HG02973 (cell line): ENCODE measurements around the gene ABCG8.

Experiments used
- ATAC-seq: cut with Tn5 transposase; IDR thresholded peaks from one replicate; pipeline ENCODE4 v1.9.1; 2021; ENCODE audit warnings: moderate library complexity; ENCODE audit not compliant: unreplicated experiment

ABCG8 gene

DNA sequence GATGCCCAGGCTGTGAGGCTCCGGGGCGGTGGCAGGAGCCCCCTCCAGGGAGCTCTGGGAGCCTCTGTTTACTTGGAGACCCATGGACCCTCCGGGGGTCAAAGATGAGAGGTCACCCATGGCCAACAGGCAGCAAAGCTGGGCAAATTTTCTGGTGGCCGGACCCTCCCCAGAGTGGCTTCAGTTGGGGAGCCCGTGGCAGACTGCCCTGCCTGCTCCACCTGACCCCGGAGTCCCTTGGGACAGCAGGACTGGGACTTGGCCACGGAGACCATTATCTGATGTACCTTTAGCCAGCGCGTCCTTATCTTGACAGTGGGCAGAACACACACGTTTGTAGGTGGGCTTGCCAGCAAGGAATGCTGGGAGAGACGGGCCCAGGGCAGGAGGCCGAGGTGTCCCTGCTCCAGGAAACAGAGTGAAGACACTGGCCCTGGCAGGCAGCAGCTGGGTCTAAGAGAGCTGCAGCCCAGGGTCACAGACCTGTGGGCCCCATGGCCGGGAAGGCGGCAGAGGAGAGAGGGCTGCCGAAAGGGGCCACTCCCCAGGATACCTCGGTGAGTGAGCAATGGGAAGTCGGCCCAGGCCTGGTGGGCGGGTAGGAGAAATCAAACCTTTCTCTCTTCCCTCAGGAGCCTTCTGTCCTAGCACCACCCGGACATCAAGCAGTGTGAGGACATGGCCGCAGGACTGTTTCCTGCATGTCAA is at the start of gene ABCG8, which contains the start of gene ABCG5:
Gene ABCG8 (plus strand): TSS at position 412 of the 708 bp plus-strand sequence. CDS start 83 bp downstream, at position 495.
Gene ABCG5 (minus strand): TSS at position 280 of the 708 bp plus-strand sequence. CDS start 160 bp downstream, at position 120.
- no peak for ATAC-seq

DNA sequence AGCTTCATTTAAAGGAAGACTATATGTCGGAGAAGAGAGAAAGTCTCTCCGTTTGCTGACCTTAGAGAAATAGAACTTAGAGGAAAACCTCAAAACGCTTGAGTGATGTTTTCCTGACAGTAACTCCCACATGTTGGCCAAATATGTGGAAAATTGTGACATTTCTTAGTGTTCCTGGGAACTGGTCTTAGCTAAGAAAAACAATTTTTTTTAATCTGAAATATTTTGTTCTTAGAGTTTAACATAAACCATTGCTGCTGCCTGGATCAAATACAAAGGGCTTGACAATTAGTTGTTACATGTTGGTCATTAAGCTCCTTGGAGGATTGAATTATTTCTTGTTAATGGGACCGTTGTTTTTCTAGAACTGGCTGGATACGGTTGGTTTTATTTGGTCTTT is 48.6 kb upstream of the ABCG8 start:
- no peak for ATAC-seq

DNA sequence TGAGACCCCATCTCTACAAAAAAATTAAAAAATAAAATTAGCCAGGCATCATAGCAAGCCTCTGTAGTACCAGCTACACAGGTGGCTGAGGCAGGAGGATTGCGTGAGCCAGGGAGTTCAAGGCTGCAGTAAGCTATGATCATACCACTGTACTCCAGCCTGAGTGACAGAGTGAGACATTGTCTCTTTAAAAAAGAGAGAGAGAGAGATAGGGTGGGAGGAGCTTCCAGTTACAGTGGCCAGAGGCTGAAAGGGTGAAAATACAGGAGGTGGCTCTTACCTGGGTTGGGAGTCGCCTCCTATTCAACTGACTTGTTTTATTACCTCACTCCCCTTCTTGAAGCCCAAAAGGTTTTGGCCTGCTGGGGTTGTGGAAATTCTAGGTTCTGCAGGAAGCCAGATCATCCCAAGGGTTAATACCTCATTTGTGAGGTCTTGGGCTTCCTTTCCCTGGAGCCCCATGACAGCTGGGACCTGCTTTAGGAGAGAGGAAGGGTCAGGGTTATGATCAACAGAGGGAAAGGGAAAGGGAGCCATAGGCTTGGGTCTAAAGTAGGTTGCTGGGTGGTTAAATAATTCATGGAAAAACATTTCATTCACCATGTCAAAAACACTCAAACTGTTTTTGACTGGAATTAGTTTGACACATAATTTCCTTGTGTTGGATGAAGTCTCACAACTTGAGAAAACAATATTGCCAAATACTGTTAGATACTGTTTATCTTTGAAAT is 47.6 kb upstream of the ABCG8 start:
- ATAC-seq, result no peak

DNA sequence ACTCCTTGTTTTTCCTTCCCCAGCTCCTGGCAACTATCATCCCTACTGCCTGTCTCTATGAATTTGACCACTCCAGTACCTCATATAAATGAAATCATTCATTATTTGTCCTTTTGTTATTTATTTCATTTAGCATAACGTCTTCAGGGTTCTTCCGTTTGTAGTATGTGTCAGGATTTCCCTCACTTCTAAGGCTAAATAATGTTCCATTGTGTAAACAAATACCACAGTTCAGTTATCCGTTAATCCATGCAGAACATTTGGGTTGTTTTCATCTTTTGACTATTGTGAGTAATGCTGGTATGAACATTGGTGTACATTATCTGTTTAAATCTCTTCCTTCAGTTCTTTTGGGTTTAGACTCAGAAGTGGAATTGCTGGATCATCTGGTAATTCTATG is 46.1 kb upstream of the ABCG8 start:
- no peak for ATAC-seq

DNA sequence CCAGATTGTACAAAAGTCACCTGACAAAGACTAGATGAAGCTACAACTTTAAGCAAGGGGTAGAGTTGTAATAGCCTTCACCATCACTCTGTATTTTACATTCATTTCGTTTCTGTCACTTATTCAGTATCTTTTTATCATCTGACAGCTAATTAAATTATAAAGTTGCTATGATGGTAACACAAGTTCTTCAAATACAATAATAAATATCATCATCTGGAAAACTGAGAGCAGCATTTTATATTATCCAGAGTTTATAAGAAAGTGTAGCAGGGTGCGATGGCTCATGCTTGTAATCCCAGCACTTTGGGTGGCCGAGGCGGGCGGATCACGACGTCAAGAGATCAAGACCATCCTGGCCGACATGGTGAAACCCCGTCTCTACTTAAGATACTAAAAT is 43.8 kb upstream of the ABCG8 start:
- no peak for ATAC-seq

DNA sequence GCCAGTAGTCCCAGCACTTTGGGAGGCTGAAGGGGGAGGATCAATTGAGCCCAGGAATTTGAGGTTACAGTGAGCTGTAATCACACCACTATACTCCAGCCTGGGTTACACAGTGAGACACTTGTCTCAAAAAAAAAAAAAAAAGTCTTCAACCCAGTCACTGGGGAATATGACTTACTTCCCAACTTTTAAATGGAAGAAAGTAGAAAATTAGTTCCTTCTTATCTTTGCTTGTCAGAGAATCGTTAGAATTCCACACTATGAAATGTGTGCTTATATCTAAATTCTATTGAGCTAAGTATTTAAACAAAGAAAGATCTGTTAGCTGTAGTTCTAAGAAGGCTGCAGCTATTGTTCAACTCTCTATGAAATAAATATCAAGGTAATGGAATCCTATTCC is 42.6 kb upstream of the ABCG8 start:
- no peak for ATAC-seq

DNA sequence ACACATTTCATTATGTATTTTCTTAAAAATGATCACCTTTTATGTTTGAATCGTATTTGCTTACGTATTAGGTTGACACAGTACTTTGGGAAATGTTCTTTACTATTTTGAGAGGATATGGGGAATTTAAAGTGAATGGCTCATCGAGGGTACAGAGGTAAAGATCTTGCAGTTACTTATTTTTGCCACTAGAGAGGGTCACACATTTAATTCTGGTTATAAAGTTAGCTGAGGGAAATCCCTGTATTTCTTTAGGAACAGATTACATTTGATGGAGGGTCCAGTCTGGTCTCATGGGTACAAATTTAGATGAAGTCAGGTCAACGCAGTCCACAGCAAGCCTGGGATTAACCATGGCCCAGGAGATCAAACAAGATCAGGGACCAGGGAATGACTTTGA is 40.5 kb upstream of the ABCG8 start:
- no peak for ATAC-seq

GRCh38 chr2:43800894-43801293 is 37.9 kb upstream of the ABCG8 start:
- ATAC-seq, result no peak

DNA sequence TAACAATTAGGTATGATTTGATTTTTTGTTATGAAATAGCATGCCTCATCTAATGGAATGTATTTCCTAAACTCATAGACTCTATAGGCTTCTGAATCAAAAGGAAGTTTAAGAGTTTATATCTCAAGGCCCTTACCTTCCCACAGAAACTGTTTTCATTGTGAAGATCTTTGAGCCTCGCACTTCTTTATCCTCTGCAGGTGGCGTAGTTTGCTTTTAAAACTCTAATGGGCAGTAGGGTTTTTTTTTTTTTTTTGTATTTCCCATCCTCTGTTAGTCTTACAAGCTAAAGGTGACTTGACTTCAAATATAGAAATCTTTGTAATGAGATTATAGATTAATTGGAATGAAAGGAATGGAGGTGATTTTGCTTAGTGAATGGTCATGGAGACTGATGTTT is 36.6 kb upstream of the ABCG8 start:
- no peak for ATAC-seq

DNA sequence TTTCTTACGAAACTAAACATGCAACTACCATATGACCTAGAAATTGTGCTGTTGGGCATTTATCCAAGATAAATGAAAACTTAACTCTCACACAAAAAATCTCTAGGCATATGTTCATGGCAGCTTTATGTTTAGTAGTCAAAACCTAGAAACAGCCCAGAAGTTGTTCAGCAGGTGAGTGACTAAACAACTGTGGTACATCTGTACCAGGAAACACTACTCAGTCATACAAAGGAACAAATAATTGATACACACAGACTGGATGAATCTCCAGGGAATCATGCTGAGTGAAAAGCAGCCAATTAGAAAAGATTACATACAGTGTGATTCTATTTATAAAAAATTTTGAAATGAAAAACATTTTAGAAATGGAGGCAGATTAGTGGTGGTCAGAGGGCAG is 35.7 kb upstream of the ABCG8 start:
- ATAC-seq, result no peak

DNA sequence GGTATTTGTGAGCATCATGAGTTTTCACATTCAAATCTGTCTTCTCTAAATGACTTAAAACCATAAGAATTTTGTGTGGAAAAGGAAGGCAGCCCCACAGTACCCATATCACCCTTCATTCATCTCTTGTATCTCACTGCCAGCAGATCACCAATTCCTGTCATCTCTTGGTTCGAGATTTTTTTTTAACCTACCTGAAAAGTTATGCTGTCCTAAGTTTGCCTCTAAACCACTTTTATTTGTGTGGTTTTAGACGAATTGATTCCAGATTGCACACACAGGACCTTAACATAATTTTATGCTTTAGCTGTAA is 32.1 kb upstream of the ABCG8 start:
- no peak for ATAC-seq

DNA sequence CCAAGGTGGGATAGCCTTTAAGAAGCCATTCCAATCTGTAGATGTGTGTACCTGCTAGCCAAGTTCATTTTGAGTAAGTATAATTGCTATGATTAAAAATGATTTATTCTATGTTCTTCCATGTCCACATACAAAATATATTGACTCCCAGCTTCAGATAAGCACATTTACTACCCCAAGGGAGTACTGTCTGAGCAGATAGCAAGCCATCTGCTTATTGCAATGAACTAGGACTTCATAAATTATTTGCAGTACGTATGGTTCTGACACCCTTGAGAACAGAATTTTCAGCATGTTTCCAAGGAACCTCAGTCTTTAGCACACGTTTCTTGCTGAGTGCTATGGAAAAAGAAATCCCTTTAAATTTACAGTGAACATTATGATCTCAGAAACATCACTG is 28.3 kb upstream of the ABCG8 start:
- ATAC-seq, result no peak

DNA sequence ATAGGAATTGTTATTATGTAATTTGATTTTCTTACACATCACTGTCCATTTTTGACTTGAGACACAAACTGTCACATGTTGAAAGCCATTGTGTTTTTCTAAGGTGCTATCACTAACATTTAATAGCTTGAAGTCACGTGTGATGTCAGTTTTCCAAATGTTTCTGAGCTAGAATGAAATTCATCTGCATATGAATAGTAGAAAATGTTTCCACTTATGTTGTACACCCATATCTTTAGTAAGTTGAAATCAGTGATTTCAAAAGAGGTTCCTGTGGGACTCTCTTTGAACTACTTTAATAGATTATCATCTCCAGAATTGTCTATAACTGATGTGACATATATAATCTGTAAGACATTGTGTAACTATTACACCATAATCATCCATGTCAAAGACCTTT is 27.9 kb upstream of the ABCG8 start:
- ATAC-seq, result no peak

DNA sequence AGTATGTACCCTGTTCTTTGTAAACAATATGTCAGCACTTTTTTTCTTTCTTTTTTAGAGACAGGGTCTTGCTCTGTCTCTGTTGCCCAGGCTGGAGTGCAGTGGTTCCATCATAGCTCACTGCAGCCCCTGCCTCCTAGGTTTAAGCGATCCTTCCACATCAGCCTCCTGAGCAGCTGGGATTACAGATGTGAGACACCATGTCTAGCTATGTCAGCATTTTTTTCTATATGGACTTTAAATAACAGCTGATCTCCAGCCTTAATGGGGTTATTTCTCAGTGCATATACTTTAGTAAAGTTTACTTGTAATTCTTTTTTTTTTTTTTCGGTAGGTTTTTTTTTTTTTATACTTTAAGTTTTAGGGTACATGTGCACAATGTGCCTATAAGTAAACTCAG is 26.8 kb upstream of the ABCG8 start:
- no peak for ATAC-seq

GRCh38 chr2:43812947-43813346 is 25.8 kb upstream of the ABCG8 start:
- no peak for ATAC-seq

DNA sequence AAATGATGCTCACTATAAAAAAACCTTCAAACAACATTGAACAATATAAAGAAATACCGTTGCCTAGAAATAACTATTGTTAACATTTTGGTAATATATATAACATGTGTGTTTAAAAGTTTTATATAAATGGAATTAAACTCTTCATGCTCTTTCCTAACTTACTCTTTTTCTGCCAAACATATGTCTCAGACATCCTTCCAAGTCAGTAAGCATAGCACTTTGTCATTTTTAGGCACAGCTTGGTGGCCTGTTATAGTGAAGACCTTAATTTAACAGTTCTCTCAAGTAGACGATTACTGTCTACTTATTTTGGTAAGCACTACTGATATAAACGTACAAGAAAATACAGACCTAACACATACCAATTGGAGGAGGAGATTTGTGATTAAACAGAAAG is 24.1 kb upstream of the ABCG8 start:
- no peak for ATAC-seq

DNA sequence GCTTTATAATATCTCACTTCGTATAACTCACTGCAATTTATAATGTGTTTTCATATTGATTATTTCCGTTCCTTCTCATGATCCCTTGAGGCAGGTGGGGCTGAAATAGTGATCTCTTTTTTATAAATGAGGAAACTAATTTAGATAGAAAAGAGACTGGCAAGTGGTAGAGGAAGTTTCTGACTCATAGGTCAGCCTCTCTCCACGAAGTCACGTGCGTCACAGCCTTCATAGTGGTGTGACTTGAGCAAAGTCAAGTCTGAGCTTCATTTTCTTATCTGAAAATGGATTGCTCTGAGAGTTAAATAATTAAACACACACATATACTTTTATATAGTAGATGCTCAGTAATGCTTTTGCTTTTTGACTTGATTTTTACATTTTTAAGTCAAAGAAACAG is 20.0 kb upstream of the ABCG8 start:
- ATAC-seq, result no peak

- no peak for ATAC-seq
Observed at GRCh38 chr2:43819491-43820163, 19.1 kb upstream of the ABCG8 start.

GRCh38 chr2:43822839-43823238 is 15.9 kb upstream of the ABCG8 start:
- ATAC-seq, result no peak

- ATAC-seq, result no peak
Observed at GRCh38 chr2:43823751-43824150, 15.0 kb upstream of the ABCG8 start.

- no peak for ATAC-seq
Observed at GRCh38 chr2:43824512-43824911, 14.3 kb upstream of the ABCG8 start.

GRCh38 chr2:43824951-43825493 is 13.7 kb upstream of the ABCG8 start:
- no peak for ATAC-seq
